H1 (cell line): ENCODE results near the gene GPC6. TPM values are rescaled to one million over a fixed set of nuclear protein-coding genes. Genes with fewer than 3 reads are reported as not detected.

Experiments used
- CTCF ChIA-PET: fragments of 300-600 bp; sonication (Branson Sonifier 250); formaldehyde crosslinking; loops from one replicate; lab custom pipeline; 2021; ENCODE audit not compliant: partially characterized antibody; lab: Charles Lee
- POLR2A ChIA-PET: fragments of 300-600 bp; sonication (Branson Sonifier 250); formaldehyde crosslinking; loops from one replicate; lab custom pipeline; 2021; ENCODE audit warnings: inconsistent platforms; ENCODE audit not compliant: partially characterized antibody; lab: Charles Lee
- DNase-seq, 2 experiments: peaks; one replicate each; pipeline versions ENCODE4 v3.0.0 to v3.0.0-alpha.2; 2010 to 2022; ENCODE audit warnings: low spot score in 2 of 2, low read depth in 1 of 2, mixed read lengths in 1 of 2
- FAIRE-seq: peaks from 2 replicates; lab custom pipeline; 2011; peaks lifted over from hg19 to GRCh38; lab: Jason Lieb, UNC
- H2AFZ ChIP-seq: 2 replicates; pipeline ENCODE4 v1.8.1; 2012; ENCODE audit warnings: low read length, inconsistent platforms
- H2AK5ac ChIP-seq: 2 replicates; pipeline ENCODE4 v1.6.1; 2013; ENCODE audit warnings: low read depth, low read length
- H2BK120ac ChIP-seq: replicated peaks from 2 replicates; pipeline ENCODE3; 2013; ENCODE audit warnings: low read depth, low read length, inconsistent platforms
- H2BK12ac ChIP-seq: 2 replicates; pipeline ENCODE4 v1.6.1; 2013; ENCODE audit warnings: low read depth, low read length
- H2BK15ac ChIP-seq: 2 replicates; pipeline ENCODE4 v1.6.1; 2013; ENCODE audit warnings: low read length
- H2BK20ac ChIP-seq: 2 replicates; pipeline ENCODE4 v1.6.1; 2013; ENCODE audit warnings: low read length
- H2BK5ac ChIP-seq: 2 replicates; pipeline ENCODE4 v1.6.1; 2013; ENCODE audit warnings: low read depth, low read length
- H3K14ac ChIP-seq: 2 replicates; pipeline ENCODE4 v1.6.1; 2013; ENCODE audit warnings: inconsistent platforms; ENCODE audit not compliant: insufficient read length
- H3K18ac ChIP-seq: 2 replicates; pipeline ENCODE4 v1.6.1; 2013; ENCODE audit warnings: low read length; ENCODE audit errors: extremely low read depth
- H3K23ac ChIP-seq: 2 replicates; pipeline ENCODE4 v1.6.1; 2013; ENCODE audit warnings: inconsistent platforms; ENCODE audit not compliant: insufficient read length
- H3K23me2 ChIP-seq: 2 replicates; pipeline ENCODE4 v1.6.1; 2013; ENCODE audit warnings: low read depth, low read length
- H3K27ac ChIP-seq: 2 replicates; pipeline ENCODE4 v1.6.1; 2011; ENCODE audit warnings: low read depth, low read length, inconsistent platforms
- H3K27me3 ChIP-seq, 4 experiments: replicated peaks in 1 of 4; 1 replicate in 1 of 4; 2 replicates in 3 of 4; pipeline versions ENCODE4 v1.6.1 to v1.8.1; 2011 to 2013; ENCODE audit warnings: low read length in 3 of 4, mild to moderate bottlenecking in 3 of 4, inconsistent platforms in 2 of 4, mixed read lengths in 2 of 4, moderate library complexity in 1 of 4; ENCODE audit not compliant: control insufficient read depth in 3 of 4, insufficient read depth in 3 of 4; ENCODE audit errors: extremely low read depth in 1 of 4
- H3K36me3 ChIP-seq, 4 experiments: 2 replicates each; pipeline versions ENCODE4 v1.6.1 to v1.8.1; 2011 to 2013; ENCODE audit warnings: mild to moderate bottlenecking in 4 of 4, low read length in 3 of 4, moderate library complexity in 2 of 4, control low read depth in 1 of 4, inconsistent platforms in 1 of 4; ENCODE audit not compliant: insufficient read depth in 4 of 4, control insufficient read depth in 2 of 4
- H3K4ac ChIP-seq: replicated peaks from 2 replicates; pipeline ENCODE3; 2013; ENCODE audit warnings: low read length, low read depth, mixed read lengths, inconsistent platforms; ENCODE audit not compliant: insufficient read length
- H3K4me1 ChIP-seq, 4 experiments: replicated peaks in 1 of 4; 1 replicate in 1 of 4; 2 replicates in 3 of 4; pipeline versions ENCODE4 v1.6.1 to v1.8.1; 2011 to 2013; ENCODE audit warnings: low read length in 3 of 4, inconsistent platforms in 2 of 4, mixed read lengths in 1 of 4; ENCODE audit not compliant: insufficient read depth in 4 of 4, control insufficient read depth in 3 of 4
- H3K4me2 ChIP-seq, 2 experiments: 2 replicates each; pipeline versions ENCODE4 v1.6.1 to v1.8.1; 2011 to 2013; ENCODE audit warnings: low read depth in 2 of 2, low read length in 2 of 2, control low read depth in 1 of 2, inconsistent platforms in 1 of 2, mild to moderate bottlenecking in 1 of 2; ENCODE audit not compliant: insufficient read depth in 1 of 2
- H3K4me3 ChIP-seq, 4 experiments: fragments of 200-600, 300-600 bp in 1 of 4; sonication (generic), shearing (Covaris generic), sonication (Bioruptor Twin) in 1 of 4; 2 replicates each; pipeline versions ENCODE4 v1.5.1 to v1.8.1; 2011 to 2016; ENCODE audit warnings: low read length in 4 of 4, low read depth in 3 of 4, control low read depth in 2 of 4, inconsistent platforms in 2 of 4, mild to moderate bottlenecking in 2 of 4, mixed read lengths in 1 of 4, moderate library complexity in 1 of 4; ENCODE audit not compliant: insufficient read depth in 2 of 4; ENCODE audit errors: extremely low read depth in 1 of 4
- H3K56ac ChIP-seq: replicated peaks from 2 replicates; pipeline ENCODE3; 2013; ENCODE audit warnings: low read depth, mild to moderate bottlenecking, mixed read lengths, low read length, inconsistent platforms; ENCODE audit not compliant: insufficient read length
- H3K79me1 ChIP-seq: 2 replicates; pipeline ENCODE4 v1.6.1; 2013; ENCODE audit warnings: low read depth, low read length, control low read depth
- H3K79me2 ChIP-seq, 2 experiments: 2 replicates each; pipeline versions ENCODE4 v1.6.1 to v1.8.1; 2012 to 2013; ENCODE audit warnings: low read length in 2 of 2, mild to moderate bottlenecking in 2 of 2, inconsistent platforms in 1 of 2; ENCODE audit not compliant: insufficient read depth in 2 of 2, control insufficient read depth in 1 of 2
- H3K9ac ChIP-seq, 4 experiments: replicated peaks in 1 of 4; 1 replicate in 1 of 4; 2 replicates in 3 of 4; pipeline versions ENCODE4 v1.6.1 to v1.8.1; 2011 to 2013; ENCODE audit warnings: low read depth in 3 of 4, low read length in 3 of 4, control low read depth in 2 of 4, mild to moderate bottlenecking in 2 of 4, moderate library complexity in 2 of 4, inconsistent platforms in 1 of 4; ENCODE audit errors: extremely low read depth in 1 of 4
- H3K9me3 ChIP-seq, 2 experiments: 2 replicates each; pipeline versions ENCODE4 v1.6.1 to v1.8.1; 2012 to 2013; ENCODE audit warnings: mild to moderate bottlenecking in 2 of 2, moderate library complexity in 2 of 2, control low read depth in 1 of 2, inconsistent platforms in 1 of 2, low read depth in 1 of 2, low read length in 1 of 2, mixed read lengths in 1 of 2; ENCODE audit not compliant: insufficient read depth in 2 of 2
- H4K20me1 ChIP-seq, 2 experiments: replicated peaks in 1 of 2; 2 replicates each; pipeline versions ENCODE3 to v1.8.1; 2011 to 2013; ENCODE audit warnings: inconsistent platforms in 2 of 2, low read length in 2 of 2, mild to moderate bottlenecking in 1 of 2; ENCODE audit not compliant: insufficient read depth in 2 of 2, control insufficient read depth in 1 of 2
- H4K5ac ChIP-seq: 2 replicates; pipeline ENCODE4 v1.6.1; 2013; ENCODE audit warnings: low read length, low read depth, mixed read lengths, inconsistent platforms; ENCODE audit not compliant: insufficient read length
- H4K8ac ChIP-seq: 2 replicates; pipeline ENCODE4 v1.8.0; 2013; ENCODE audit warnings: mild to moderate bottlenecking, moderate library complexity, low read length, inconsistent platforms; ENCODE audit not compliant: insufficient read depth; ENCODE audit errors: extremely low read depth
- H4K91ac ChIP-seq: replicated peaks from 2 replicates; pipeline ENCODE3; 2013; ENCODE audit warnings: low read length, mixed read lengths, inconsistent platforms; ENCODE audit not compliant: insufficient read length
- CHD2 ChIP-seq: IDR thresholded peaks from 2 replicates; pipeline ENCODE4 v1.6.1; 2012; ENCODE audit warnings: low read length, improper control_type of control experiment
- EP300 ChIP-seq, 2 experiments: IDR thresholded peaks; 1 replicate in 1 of 2; 2 replicates in 1 of 2; pipeline ENCODE4 v1.6.1; 2011 to 2012; ENCODE audit warnings: low read depth in 2 of 2, low read length in 2 of 2, mild to moderate bottlenecking in 2 of 2, borderline replicate concordance in 1 of 2, inconsistent platforms in 1 of 2, moderate library complexity in 1 of 2
- HDAC6 ChIP-seq: IDR thresholded peaks from one replicate; pipeline ENCODE4 v1.7.1; 2012; ENCODE audit warnings: low read depth, mild to moderate bottlenecking, inconsistent platforms, low read length, moderate library complexity
- MAFK ChIP-seq: IDR thresholded peaks from 2 replicates; pipeline ENCODE4 v1.6.1; 2012; ENCODE audit warnings: low read depth, mild to moderate bottlenecking, improper control_type of control experiment, low read length
- POU5F1 ChIP-seq: IDR thresholded peaks from 2 replicates; pipeline ENCODE4 v1.6.1; 2011; ENCODE audit warnings: low read depth, mild to moderate bottlenecking, low read length, moderate library complexity
- RNF2 ChIP-seq: fragments of 200-900, 300-1000 bp; sonication (generic); IDR thresholded peaks from 2 replicates; pipeline ENCODE4 v1.7.1; 2016; ENCODE audit warnings: borderline replicate concordance, low read depth, mild to moderate bottlenecking, antibody characterized with exemption, low read length; ENCODE audit not compliant: poor library complexity, severe bottlenecking; ENCODE audit errors: missing control alignments
- RXRA ChIP-seq: IDR thresholded peaks from 2 replicates; pipeline ENCODE4 v1.6.1; 2011; ENCODE audit warnings: low read depth, mild to moderate bottlenecking, low read length, moderate library complexity; ENCODE audit not compliant: insufficient read depth
- SAP30 ChIP-seq: fragments of 300-600 bp; sonication (generic); IDR thresholded peaks from 2 replicates; pipeline ENCODE4 v1.7.1; 2012; ENCODE audit warnings: low read length, moderate library complexity, mild to moderate bottlenecking, inconsistent platforms; ENCODE audit not compliant: insufficient read depth, insufficient replicate concordance
- TAF1 ChIP-seq: IDR thresholded peaks from 2 replicates; pipeline ENCODE4 v1.6.1; 2011; ENCODE audit warnings: mild to moderate bottlenecking, low read depth, low read length
- ZNF274 ChIP-seq: IDR thresholded peaks from 2 replicates; pipeline ENCODE4 v1.7.0; 2012; ENCODE audit warnings: low read length, borderline replicate concordance; ENCODE audit errors: extremely low read depth
- WGBS, 2 experiments: shearing (Covaris generic) in 1 of 2; methylation state at CpG; one replicate each; pipeline versions ENCODE4 v1.1.6 to v1.1.7; 2013 to 2015; ENCODE audit warnings: low lambda C conversion rate in 2 of 2, mixed read lengths in 2 of 2, inconsistent platforms in 1 of 2, low coverage in 1 of 2, missing lambda C conversion rate in 1 of 2; ENCODE audit not compliant: insufficient replicate concordance in 2 of 2, insufficient coverage in 1 of 2, insufficient read length in 1 of 2; ENCODE audit errors: extremely low coverage in 1 of 2, missing lambda C conversion rate in 1 of 2; 5-methylcytosine and 5-hydroxymethylcytosine counted together
- polyA plus RNA-seq, 7 experiments: library from polyadenylated mRNA; depleted of rRNA in 3 of 7; stranded (reverse) in 5 of 7; unstranded in 2 of 7; fragments of >200 nt in 5 of 7; fragments of 200-250 nt in 2 of 7; gene quantifications; 1 replicate in 5 of 7; 2 replicates in 1 of 7; 4 replicates in 1 of 7; pipeline versions ENCODE4 v1.2.1 to v1.2.3, GENCODE V29; 2011 to 2013; ENCODE audit warnings: missing spikeins in 2 of 7, mixed read lengths in 2 of 7
- total RNA-seq: library from RNA; stranded (reverse); fragmentation: NEBNext Ultra II Directional; extraction: Animal tissue kit (Norgen Biotek cat#: 25700); gene quantifications from 2 replicates; pipeline ENCODE4 v1.2.1, GENCODE V29; 2021
- TF ChIP-seq, protein P1 (sequence below): IDR thresholded peaks from 2 replicates; pipeline ENCODE4 v1.6.1; 2012; ENCODE audit warnings: inconsistent platforms

The GPC6 gene
- total and polyA plus RNA-seq, 2 of the 8 experiments (the other 6 are each of a cell fraction or from before 2014, with no cell fraction given) = 5.4 to 12.0 TPM

DNA sequence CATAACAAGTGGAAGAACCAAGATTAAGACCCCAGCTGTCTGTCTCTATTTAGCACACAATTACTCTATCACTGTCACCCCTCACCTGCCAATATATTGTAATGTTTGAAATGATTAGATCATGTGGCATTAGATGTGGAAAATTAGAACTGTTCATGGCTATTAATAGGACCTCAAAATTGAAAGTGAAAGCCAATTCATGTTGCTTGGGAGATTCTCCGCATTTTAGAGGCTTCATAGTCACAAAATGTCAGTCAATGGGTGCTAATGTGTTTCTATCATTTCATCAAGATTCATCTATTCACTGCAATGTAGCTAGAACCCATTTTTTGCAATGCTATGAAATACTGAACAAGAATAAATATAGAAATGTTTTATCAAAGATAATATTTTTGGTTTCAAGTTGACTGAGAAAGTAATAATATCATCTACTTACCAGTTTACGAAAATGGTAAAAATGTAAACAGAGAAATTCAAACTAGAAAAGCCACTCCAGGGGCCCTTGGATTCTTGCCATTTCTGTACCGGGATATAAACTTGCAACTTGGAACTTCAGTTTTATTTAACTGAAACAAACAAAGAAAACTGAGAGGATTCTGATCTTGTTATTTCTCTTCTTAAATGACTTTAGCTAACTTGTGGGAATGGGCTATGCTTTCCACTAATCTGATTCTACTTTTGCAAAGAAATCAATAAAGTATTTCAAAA, 864.3 kb downstream of the GPC6 start:
- H2BK120ac ChIP-seq = no peak overlapping the region
- no peak overlapping the region for H3K27ac ChIP-seq
- no peaks in the 10 kb centered on the region for H3K79me1 ChIP-seq
- no peak overlapping the region for H2BK12ac ChIP-seq
- H4K5ac ChIP-seq = no peak overlapping the region
- FAIRE-seq (no peak), DNase-seq (no peak)
- H3K36me3 ChIP-seq = no peaks in the 10 kb centered on the region
- no peak overlapping the region for H3K23ac ChIP-seq
- H3K4me3 ChIP-seq = no peak overlapping the region
- H3K9me3 ChIP-seq = peaks cover 0 to 4% of the 10 kb centered on the region in 2 experiments; a peak in 1 of 4 replicates
- no peak overlapping the region for H3K4me2 ChIP-seq
- WGBS, 2 experiments = 69% methylated on average over 3 of the region's 3 CpGs; no CpG with 5 or more reads in 1 of the 2 experiments
- H3K18ac ChIP-seq = no peak overlapping the region
- no peak overlapping the region for H3K56ac ChIP-seq
- H2AFZ ChIP-seq = no peak overlapping the region
- no peak overlapping the region for H3K14ac ChIP-seq
- H2AK5ac ChIP-seq = no peak overlapping the region
- H2BK5ac ChIP-seq = no peak overlapping the region
- H3K79me2 ChIP-seq = no peaks in the 10 kb centered on the region
- no peak overlapping the region for H3K9ac ChIP-seq
- H3K23me2 ChIP-seq = no peaks in the 10 kb centered on the region
- ChIA-PET CTCF (no interaction called here), POLR2A (no interaction called here)
- no peaks in the 10 kb centered on the region for H3K27me3 ChIP-seq
- H2BK20ac ChIP-seq = no peak overlapping the region
- H2BK15ac ChIP-seq = no peak overlapping the region
- no peaks in the 10 kb centered on the region for H3K4me1 ChIP-seq
- H4K8ac ChIP-seq = no peak overlapping the region
- TF ChIP-seq MAFK = no peak
- no peak for TF ChIP-seq SAP30
- TF ChIP-seq TAF1 = no peak
- TF ChIP-seq RXRA = no peak
- TF ChIP-seq HDAC6 = no peak
- no peak for TF ChIP-seq ZNF274
- no peak for TF ChIP-seq POU5F1
- TF ChIP-seq, protein P1, sequence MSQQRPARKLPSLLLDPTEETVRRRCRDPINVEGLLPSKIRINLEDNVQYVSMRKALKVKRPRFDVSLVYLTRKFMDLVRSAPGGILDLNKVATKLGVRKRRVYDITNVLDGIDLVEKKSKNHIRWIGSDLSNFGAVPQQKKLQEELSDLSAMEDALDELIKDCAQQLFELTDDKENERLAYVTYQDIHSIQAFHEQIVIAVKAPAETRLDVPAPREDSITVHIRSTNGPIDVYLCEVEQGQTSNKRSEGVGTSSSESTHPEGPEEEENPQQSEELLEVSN = no peak
- no peak for TF ChIP-seq RNF2
- no peak for TF ChIP-seq EP300 (IDR thresholded peaks at IDR 0.05; ENCODE audit: borderline replicate concordance in 1 of 2, low read depth in 2 of 2, low read length in 2 of 2)
- TF ChIP-seq CHD2 = no peak
- H4K20me1 ChIP-seq = no peaks in the 10 kb centered on the region
- no peak overlapping the region for H4K91ac ChIP-seq
- no peak overlapping the region for H3K4ac ChIP-seq
